A549 (cell line): Measurements from ENCODE around the gene RTL5. TPM values are rescaled to one million over a fixed set of nuclear protein-coding genes. Genes with fewer than 3 reads are reported as not detected.

Experiments used
- ATAC-seq, 2 experiments: fragments of 200-7000 bp in 1 of 2; fragments of >200 bp in 1 of 2; cut with Nextera tagmentation in 1 of 2; cut with Tn5 transposase in 1 of 2; 3 replicates each; pipeline versions ENCODE4 v1.8.0 to v1.9.1; 2018 to 2020; ENCODE audit warnings: mild to moderate bottlenecking in 1 of 2, moderate library complexity in 1 of 2
- CTCF ChIA-PET: fragments of 300-600 bp; sonication (Branson Sonifier 250); formaldehyde crosslinking; extraction: SDS; loops from one replicate; lab custom pipeline; 2021; ENCODE audit warnings: antibody characterized with exemption, inconsistent platforms; lab: Yijun Ruan, JAX
- POLR2A ChIA-PET: fragments of 350-600 bp; formaldehyde crosslinking; extraction: SDS; loops from one replicate; lab custom pipeline; 2021; ENCODE audit warnings: antibody characterized with exemption, inconsistent platforms; lab: Yijun Ruan, JAX
- DNase-seq, 2 experiments: peaks; one replicate each; pipeline versions ENCODE4 v3.0.0 to v3.0.0-alpha.2; 2011 to 2016; ENCODE audit warnings: low read depth in 1 of 2, low spot score in 1 of 2
- FAIRE-seq: peaks from 2 replicates; lab custom pipeline; 2011; peaks lifted over from hg19 to GRCh38; lab: Jason Lieb, UNC
- H3K27ac ChIP-seq, 2 experiments: fragments of >200 bp; sonication (Bioruptor Twin); formaldehyde crosslinking; 3 replicates each; pipeline ENCODE4 v1.5.1; 2016 to 2017
- H3K4me1 ChIP-seq: fragments of >200 bp; sonication (Bioruptor Twin); formaldehyde crosslinking; 3 replicates; pipeline ENCODE4 v1.6.1; 2016
- H3K4me2 ChIP-seq: fragments of >200 bp; sonication (Bioruptor Twin); formaldehyde crosslinking; 3 replicates; pipeline ENCODE4 v1.6.1; 2016
- H3K4me3 ChIP-seq: fragments of >200 bp; sonication (Bioruptor Twin); formaldehyde crosslinking; 3 replicates; pipeline ENCODE4 v1.5.1; 2016
- H3K9me3 ChIP-seq: fragments of >200 bp; sonication (Bioruptor Twin); formaldehyde crosslinking; 3 replicates; pipeline ENCODE4 v1.6.1; 2016
- CBX8 ChIP-seq: fragments of 200-600 bp; sonication (generic); IDR thresholded peaks from 2 replicates; pipeline ENCODE4 v1.6.1; 2016
- CEBPB ChIP-seq, 2 experiments: fragments of >200 bp in 1 of 2; sonication (Bioruptor Twin) in 1 of 2; formaldehyde crosslinking in 1 of 2; IDR thresholded peaks; 2 replicates each; pipeline ENCODE4 v1.6.1; 2012 to 2016
- CHD4 ChIP-seq: fragments of 200-600 bp; sonication (generic); IDR thresholded peaks from 2 replicates; pipeline ENCODE4 v1.6.1; 2016; ENCODE audit warnings: antibody characterized with exemption, mild to moderate bottlenecking, borderline replicate concordance
- E2F6 ChIP-seq: IDR thresholded peaks from 2 replicates; pipeline ENCODE4 v1.6.1; 2012; ENCODE audit warnings: low read depth, borderline replicate concordance
- FOSL2 ChIP-seq, 2 experiments: fragments of 450-650 bp in 1 of 2; fragments of >200 bp in 1 of 2; sonication (Bioruptor Twin) in 1 of 2; formaldehyde crosslinking; IDR thresholded peaks; 2 replicates each; pipeline versions ENCODE4 v1.5.0 to v1.6.1; 2016 to 2020; ENCODE audit warnings: mild to moderate bottlenecking in 1 of 2, moderate library complexity in 1 of 2
- FOXS1 ChIP-seq: fragments of 250-450 bp; sonication (Bioruptor Pico); IDR thresholded peaks from 2 replicates; pipeline ENCODE4 v1.5.0; 2020; ENCODE audit warnings: mild to moderate bottlenecking, moderate library complexity
- HOXA7 ChIP-seq: fragments of 250-450 bp; sonication (Bioruptor Pico); IDR thresholded peaks from 2 replicates; pipeline ENCODE4 v1.5.0; 2020; ENCODE audit warnings: mild to moderate bottlenecking, moderate library complexity
- HOXB13 ChIP-seq: fragments of 250-450 bp; sonication (Bioruptor Pico); IDR thresholded peaks from 2 replicates; pipeline ENCODE4 v1.5.0; 2020; ENCODE audit warnings: low read depth, mild to moderate bottlenecking, moderate library complexity
- HOXB5 ChIP-seq: fragments of 250-450 bp; sonication (Bioruptor Pico); IDR thresholded peaks from 2 replicates; pipeline ENCODE4 v1.5.0; 2020; ENCODE audit warnings: mild to moderate bottlenecking, moderate library complexity
- JUN ChIP-seq, 2 experiments: fragments of >200 bp; sonication (Bioruptor Twin); formaldehyde crosslinking; IDR thresholded peaks; 2 replicates in 1 of 2; 3 replicates in 1 of 2; pipeline ENCODE4 v1.6.1; 2016 to 2017
- KDM1A ChIP-seq: fragments of 200-600 bp; sonication (generic); IDR thresholded peaks from 2 replicates; pipeline ENCODE4 v1.6.1; 2016; ENCODE audit warnings: low read depth, mild to moderate bottlenecking
- MAFK ChIP-seq: fragments of 450-650 bp; IDR thresholded peaks from 2 replicates; pipeline ENCODE4 v1.6.1; 2014; ENCODE audit not compliant: partially characterized antibody
- MAZ ChIP-seq: fragments of 150-350 bp; IDR thresholded peaks from 2 replicates; pipeline ENCODE4 v1.6.1; 2014; ENCODE audit warnings: antibody characterized with exemption, low read depth, low read length, borderline replicate concordance
- NFE2L2 ChIP-seq: fragments of 150-350 bp; conservative IDR thresholded peaks from 2 replicates; pipeline ENCODE4 v1.6.1; 2014; ENCODE audit warnings: low read length
- NPAS2 ChIP-seq: fragments of 250-450 bp; sonication (Bioruptor Pico); IDR thresholded peaks from 2 replicates; pipeline ENCODE4 v1.8.0; 2022; ENCODE audit warnings: mild to moderate bottlenecking, moderate library complexity, borderline replicate concordance
- NR3C1 ChIP-seq: fragments of >200 bp; sonication (Bioruptor Twin); formaldehyde crosslinking; IDR thresholded peaks from 3 replicates; pipeline ENCODE4 v1.6.1; 2017
- PBX3 ChIP-seq: IDR thresholded peaks from 2 replicates; pipeline ENCODE4 v1.6.1; 2012
- RARB ChIP-seq: fragments of 250-450 bp; sonication (Bioruptor Pico); IDR thresholded peaks from 2 replicates; pipeline ENCODE4 v1.8.0; 2021; ENCODE audit warnings: mild to moderate bottlenecking, moderate library complexity
- RFX5 ChIP-seq: fragments of 450-650 bp; IDR thresholded peaks from 2 replicates; pipeline ENCODE4 v1.7.1; 2014; ENCODE audit warnings: antibody characterized with exemption, mild to moderate bottlenecking, moderate library complexity
- SMC3 ChIP-seq: fragments of >200 bp; sonication (Bioruptor Twin); formaldehyde crosslinking; IDR thresholded peaks from 3 replicates; pipeline ENCODE4 v1.6.1; 2018; ENCODE audit warnings: inconsistent platforms
- SREBF2 ChIP-seq: fragments of 450-650 bp; IDR thresholded peaks from 2 replicates; pipeline ENCODE4 v1.6.1; 2014; ENCODE audit warnings: mild to moderate bottlenecking, moderate library complexity
- WGBS: methylation state at CpG from one replicate; pipeline ENCODE4 v1.1.6; 2017; ENCODE audit errors: missing lambda C conversion rate; 5-methylcytosine and 5-hydroxymethylcytosine counted together
- polyA plus RNA-seq, 4 experiments: library from polyadenylated mRNA; depleted of rRNA in 3 of 4; stranded (reverse); fragments of >200 nt; fragmentation: RNase III in 1 of 4; extraction: RNeasy Plus Mini Kit Qiagen cat#74134 plus additional on column Dnase treatment in 1 of 4; gene quantifications; 2 replicates in 3 of 4; 3 replicates in 1 of 4; pipeline ENCODE4 v1.2.3, GENCODE V29; 2011 to 2017
- TF ChIP-seq, protein P1 (sequence below): fragments of 200-600 bp; sonication (generic); IDR thresholded peaks from 2 replicates; pipeline ENCODE4 v1.6.1; 2016; ENCODE audit warnings: antibody characterized with exemption, mild to moderate bottlenecking, moderate library complexity
- TF ChIP-seq, protein P2 (sequence below): fragments of 150-350 bp; IDR thresholded peaks from 2 replicates; pipeline ENCODE4 v1.6.1; 2014; ENCODE audit warnings: low read depth, mild to moderate bottlenecking, low read length
- TF ChIP-seq, protein P3 (sequence below): fragments of 250-450 bp; sonication (Bioruptor Pico); IDR thresholded peaks from 2 replicates; pipeline ENCODE4 v1.5.0; 2021; ENCODE audit warnings: mild to moderate bottlenecking, moderate library complexity, borderline replicate concordance
- TF ChIP-seq, protein P4 (sequence below): fragments of 450-650 bp; IDR thresholded peaks from 2 replicates; pipeline ENCODE4 v1.6.1; 2014; ENCODE audit warnings: antibody characterized with exemption

Gene RTL5
- polyA plus RNA-seq, 2 of the 4 experiments (the other 2 are of a cell fraction) = 1.2 to 2.9 TPM

- FAIRE-seq (no peak), DNase-seq (no peak), ATAC-seq (no peak)
- Histone ChIP-seq H3K9me3 (no peaks in the 10 kb centered on the region), H3K4me1 (no peaks in the 10 kb centered on the region), H3K4me3 (no peak overlapping the region), H3K4me2 (no peak overlapping the region), H3K27ac (no peak overlapping the region)
- CTCF ChIA-PET = no interaction called here
- WGBS = 74% methylated on average over 8 of the region's 8 CpGs
- TF ChIP-seq MAFK = no peak
- no peak for TF ChIP-seq SREBF2
- no peak for TF ChIP-seq CEBPB (IDR thresholded peaks at IDR 0.05)
- TF ChIP-seq NPAS2 (CRISPR knock-in tag) = no peak
- TF ChIP-seq NFE2L2 = no peak
- no peak for TF ChIP-seq FOSL2 (IDR thresholded peaks at IDR 0.05)
- TF ChIP-seq FOSL2 (CRISPR knock-in tag; IDR thresholded peaks at IDR 0.05) = no peak
- TF ChIP-seq HOXA7 (CRISPR knock-in tag) = no peak
- no peak for TF ChIP-seq KDM1A
- TF ChIP-seq JUN (IDR thresholded peaks at IDR 0.05) = no peak
- no peak for TF ChIP-seq HOXB5 (CRISPR knock-in tag)
- TF ChIP-seq, protein P1, sequence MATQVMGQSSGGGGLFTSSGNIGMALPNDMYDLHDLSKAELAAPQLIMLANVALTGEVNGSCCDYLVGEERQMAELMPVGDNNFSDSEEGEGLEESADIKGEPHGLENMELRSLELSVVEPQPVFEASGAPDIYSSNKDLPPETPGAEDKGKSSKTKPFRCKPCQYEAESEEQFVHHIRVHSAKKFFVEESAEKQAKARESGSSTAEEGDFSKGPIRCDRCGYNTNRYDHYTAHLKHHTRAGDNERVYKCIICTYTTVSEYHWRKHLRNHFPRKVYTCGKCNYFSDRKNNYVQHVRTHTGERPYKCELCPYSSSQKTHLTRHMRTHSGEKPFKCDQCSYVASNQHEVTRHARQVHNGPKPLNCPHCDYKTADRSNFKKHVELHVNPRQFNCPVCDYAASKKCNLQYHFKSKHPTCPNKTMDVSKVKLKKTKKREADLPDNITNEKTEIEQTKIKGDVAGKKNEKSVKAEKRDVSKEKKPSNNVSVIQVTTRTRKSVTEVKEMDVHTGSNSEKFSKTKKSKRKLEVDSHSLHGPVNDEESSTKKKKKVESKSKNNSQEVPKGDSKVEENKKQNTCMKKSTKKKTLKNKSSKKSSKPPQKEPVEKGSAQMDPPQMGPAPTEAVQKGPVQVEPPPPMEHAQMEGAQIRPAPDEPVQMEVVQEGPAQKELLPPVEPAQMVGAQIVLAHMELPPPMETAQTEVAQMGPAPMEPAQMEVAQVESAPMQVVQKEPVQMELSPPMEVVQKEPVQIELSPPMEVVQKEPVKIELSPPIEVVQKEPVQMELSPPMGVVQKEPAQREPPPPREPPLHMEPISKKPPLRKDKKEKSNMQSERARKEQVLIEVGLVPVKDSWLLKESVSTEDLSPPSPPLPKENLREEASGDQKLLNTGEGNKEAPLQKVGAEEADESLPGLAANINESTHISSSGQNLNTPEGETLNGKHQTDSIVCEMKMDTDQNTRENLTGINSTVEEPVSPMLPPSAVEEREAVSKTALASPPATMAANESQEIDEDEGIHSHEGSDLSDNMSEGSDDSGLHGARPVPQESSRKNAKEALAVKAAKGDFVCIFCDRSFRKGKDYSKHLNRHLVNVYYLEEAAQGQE = no peak
- TF ChIP-seq SMC3 = no peak
- TF ChIP-seq CBX8 = no peak
- TF ChIP-seq NR3C1 = no peak
- TF ChIP-seq CHD4 = no peak
- TF ChIP-seq, protein P2, sequence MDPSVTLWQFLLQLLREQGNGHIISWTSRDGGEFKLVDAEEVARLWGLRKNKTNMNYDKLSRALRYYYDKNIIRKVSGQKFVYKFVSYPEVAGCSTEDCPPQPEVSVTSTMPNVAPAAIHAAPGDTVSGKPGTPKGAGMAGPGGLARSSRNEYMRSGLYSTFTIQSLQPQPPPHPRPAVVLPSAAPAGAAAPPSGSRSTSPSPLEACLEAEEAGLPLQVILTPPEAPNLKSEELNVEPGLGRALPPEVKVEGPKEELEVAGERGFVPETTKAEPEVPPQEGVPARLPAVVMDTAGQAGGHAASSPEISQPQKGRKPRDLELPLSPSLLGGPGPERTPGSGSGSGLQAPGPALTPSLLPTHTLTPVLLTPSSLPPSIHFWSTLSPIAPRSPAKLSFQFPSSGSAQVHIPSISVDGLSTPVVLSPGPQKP = no peak
- no peak for TF ChIP-seq RFX5
- no peak for TF ChIP-seq HOXB13 (CRISPR knock-in tag)
- no peak for TF ChIP-seq E2F6
- POLR2A ChIA-PET = no interaction called here
Measured at GRCh38 chrX:72142094-72142793, 10.5 kb upstream of the RTL5 start.

DNA sequence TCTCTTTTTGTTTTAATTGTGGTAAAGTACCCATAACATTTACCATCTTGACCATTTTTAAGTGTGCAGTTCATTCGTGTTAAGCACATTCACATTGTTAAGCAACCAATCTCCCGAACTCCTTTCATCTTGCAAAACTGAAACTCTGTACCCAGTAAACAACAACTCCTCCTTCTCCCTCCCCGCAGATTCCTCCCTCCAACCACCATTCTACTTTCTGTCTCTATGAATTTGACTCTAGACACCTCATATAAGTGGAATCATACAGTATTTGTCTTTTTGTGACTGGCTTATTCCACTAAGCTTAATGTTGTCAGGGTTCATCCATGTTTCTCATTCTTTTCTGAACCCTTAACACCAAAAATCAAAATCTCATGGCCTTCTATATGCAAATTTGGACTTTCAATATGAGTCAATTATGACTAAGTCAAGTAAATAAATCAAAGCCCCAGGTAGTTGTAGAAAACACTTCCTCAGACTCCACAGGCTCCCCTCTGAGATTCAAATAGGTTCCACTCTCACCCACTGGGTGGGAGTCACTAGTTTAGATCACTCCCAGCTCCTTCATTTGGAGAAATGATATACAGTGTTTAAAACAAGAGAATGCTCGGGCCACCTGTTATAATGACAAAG is 9.8 kb upstream of the RTL5 start:
- WGBS = 62% methylated on average over 4 of the region's 4 CpGs
- FAIRE-seq (peak; percentile 82), DNase-seq (no peak), ATAC-seq (no peak)
- H3K9me3 ChIP-seq = no peaks in the 10 kb centered on the region
- no peak overlapping the region for H3K4me3 ChIP-seq
- ChIA-PET CTCF (interaction anchor here (0.7 kb wide), 1 partner anchor 9 kb away, joined by 3 read pairs; no protein-coding TSS in a partner anchor), POLR2A (interaction anchor here (1.2 kb wide), 1 partner anchor 9 kb away, joined by 4 read pairs; no protein-coding TSS in a partner anchor)
- no peak overlapping the region for H3K4me2 ChIP-seq
- no peak overlapping the region for H3K27ac ChIP-seq
- no peaks in the 10 kb centered on the region for H3K4me1 ChIP-seq
- TF ChIP-seq, protein P3, sequence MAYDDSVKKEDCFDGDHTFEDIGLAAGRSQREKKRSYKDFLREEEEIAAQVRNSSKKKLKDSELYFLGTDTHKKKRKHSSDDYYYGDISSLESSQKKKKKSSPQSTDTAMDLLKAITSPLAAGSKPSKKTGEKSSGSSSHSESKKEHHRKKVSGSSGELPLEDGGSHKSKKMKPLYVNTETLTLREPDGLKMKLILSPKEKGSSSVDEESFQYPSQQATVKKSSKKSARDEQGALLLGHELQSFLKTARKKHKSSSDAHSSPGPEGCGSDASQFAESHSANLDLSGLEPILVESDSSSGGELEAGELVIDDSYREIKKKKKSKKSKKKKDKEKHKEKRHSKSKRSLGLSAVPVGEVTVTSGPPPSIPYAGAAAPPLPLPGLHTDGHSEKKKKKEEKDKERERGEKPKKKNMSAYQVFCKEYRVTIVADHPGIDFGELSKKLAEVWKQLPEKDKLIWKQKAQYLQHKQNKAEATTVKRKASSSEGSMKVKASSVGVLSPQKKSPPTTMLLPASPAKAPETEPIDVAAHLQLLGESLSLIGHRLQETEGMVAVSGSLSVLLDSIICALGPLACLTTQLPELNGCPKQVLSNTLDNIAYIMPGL = no peak
- TF ChIP-seq RARB (CRISPR knock-in tag) = no peak
- no peak for TF ChIP-seq NPAS2 (CRISPR knock-in tag)
- no peak for TF ChIP-seq PBX3
- TF ChIP-seq MAZ = no peak
- TF ChIP-seq, protein P2 = no peak
- no peak for TF ChIP-seq HOXB5 (CRISPR knock-in tag)
- no peak for TF ChIP-seq CBX8
- TF ChIP-seq FOXS1 (CRISPR knock-in tag) = no peak
- TF ChIP-seq, protein P4, sequence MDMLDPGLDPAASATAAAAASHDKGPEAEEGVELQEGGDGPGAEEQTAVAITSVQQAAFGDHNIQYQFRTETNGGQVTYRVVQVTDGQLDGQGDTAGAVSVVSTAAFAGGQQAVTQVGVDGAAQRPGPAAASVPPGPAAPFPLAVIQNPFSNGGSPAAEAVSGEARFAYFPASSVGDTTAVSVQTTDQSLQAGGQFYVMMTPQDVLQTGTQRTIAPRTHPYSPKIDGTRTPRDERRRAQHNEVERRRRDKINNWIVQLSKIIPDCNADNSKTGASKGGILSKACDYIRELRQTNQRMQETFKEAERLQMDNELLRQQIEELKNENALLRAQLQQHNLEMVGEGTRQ = no peak
